Measurements from ENCODE around the gene PARP12.

GRCh38 chr7:139994356-139994755, 68.4 kb downstream of the PARP12 start:
- no peak for TF ChIP-seq CTCF (IDR thresholded peaks at IDR 0.05)
- no peak for TF ChIP-seq POLR2A (IDR thresholded peaks at IDR 0.05)
